ENCODE measurements around the gene GREB1L.

Gene GREB1L

GRCh38 chr18:21452796-21453510 lies 210.9 kb downstream of the GREB1L start:
- DNase-seq = no peak

DNA sequence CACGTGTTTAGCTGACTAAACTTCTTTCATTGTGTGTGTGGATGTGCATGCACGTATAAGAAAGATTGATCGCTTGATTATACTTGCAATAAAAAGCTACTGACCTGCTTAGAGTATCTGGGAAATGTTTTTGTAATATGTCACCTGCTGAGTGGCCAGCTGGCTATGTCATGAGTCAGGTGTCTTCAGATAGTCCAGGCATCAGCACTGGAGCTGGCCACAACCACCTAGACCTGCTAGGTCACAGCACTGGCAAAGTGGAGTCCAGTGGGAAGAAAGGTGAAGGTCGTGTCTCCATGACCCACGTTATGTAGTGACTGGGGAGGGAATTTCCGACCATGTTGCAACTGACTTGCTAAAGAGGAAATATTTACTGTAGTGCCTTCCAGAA lies 211.5 kb downstream of the GREB1L start:
- no peak for DNase-seq

- no peak for DNase-seq
Measured at GRCh38 chr18:21454725-21455124, 212.7 kb downstream of the GREB1L start.

DNA sequence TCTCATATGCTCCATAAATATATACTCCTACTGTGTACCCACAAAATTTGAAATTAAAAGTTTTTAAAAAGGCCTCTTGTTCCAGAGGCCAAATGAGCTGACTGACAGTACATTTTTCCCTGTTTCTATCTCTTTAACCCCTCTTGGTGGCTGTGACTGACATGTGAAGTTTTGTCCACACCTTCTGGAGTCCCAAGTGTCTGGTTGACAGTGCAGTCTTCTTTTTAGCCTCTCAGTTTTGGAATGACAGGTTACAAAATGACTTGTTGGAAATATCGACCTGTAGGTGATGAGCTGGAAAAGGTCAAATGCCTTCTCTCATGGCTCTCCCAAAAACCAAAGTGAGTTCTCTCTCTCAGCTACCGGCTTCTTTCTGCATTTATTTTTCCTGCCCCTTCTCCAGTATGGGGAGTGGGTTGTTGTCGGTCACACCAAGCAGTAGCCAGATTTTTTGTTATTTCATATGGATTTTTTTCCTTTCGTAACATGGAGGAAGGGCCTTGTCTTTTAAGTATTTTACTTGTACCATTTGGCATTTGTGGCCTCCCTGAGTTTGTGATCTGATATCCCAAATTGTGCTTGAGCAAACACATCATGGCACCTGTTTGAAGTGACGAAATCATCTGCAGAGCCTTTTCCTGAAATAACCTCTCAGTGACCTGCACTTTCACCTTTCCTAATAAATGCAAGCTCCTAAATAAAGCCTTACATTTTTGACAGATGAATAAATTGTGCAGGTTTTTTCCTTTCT lies 214.6 kb downstream of the GREB1L start:
- no peak for DNase-seq

DNA sequence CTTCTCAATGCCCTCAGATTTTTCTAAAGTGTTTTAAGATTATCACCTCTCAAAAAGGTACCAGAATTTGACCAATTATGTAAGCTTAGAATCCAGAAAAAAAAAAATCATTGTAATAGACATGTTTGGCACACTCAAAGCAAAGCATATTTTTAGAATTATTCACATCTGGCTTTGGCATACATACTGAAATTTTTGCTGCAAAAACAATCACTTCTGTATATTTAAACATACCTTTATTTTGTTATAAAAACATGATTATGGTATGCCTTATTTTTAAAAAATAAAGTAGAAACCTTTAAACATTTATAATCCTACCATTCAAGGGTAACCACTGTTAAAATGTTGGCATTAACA lies 215.1 kb downstream of the GREB1L start:
- DNase-seq = no peak

DNA sequence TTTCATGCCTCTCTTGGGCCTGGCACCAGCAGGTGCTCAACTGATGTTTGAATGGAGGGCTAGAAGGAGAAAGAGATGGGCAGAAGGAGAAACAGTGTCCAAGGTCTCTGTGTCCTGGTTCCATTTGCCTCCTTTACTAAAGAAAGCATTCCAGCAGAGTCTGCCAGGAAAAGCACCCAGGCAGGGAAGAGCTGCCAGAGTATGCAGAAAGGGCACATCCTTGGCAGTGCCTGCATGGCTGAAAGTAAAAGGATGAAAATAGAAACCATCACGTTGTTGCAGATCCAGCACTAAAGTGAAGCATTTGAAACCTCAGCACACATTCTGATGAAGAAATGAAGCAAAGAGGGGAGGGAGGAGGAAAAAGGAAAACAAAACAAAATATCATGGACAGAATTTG lies 216.3 kb downstream of the GREB1L start:
- DNase-seq = no peak

DNA sequence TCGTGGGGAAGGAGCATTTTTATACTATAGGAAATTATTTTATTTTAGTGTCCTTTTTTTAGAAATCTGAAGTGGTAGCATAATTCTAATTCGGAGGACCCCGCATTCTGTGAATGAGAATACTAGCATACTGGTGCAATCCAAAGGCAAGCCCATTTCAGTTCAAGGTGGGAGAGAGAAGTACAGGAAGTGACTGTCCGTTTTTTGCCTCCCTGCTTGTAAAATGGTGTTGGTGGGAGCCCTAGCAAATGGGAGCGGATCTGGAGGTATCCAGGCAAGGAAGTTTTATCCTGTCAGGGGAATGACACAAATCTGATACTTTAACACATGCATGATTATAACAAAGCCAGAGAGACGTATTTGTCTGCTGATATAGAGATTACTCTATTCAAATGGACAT lies 216.8 kb downstream of the GREB1L start:
- DNase-seq = no peak

- no peak for DNase-seq
Measured at GRCh38 chr18:21459706-21460286, 217.8 kb downstream of the GREB1L start.

DNA sequence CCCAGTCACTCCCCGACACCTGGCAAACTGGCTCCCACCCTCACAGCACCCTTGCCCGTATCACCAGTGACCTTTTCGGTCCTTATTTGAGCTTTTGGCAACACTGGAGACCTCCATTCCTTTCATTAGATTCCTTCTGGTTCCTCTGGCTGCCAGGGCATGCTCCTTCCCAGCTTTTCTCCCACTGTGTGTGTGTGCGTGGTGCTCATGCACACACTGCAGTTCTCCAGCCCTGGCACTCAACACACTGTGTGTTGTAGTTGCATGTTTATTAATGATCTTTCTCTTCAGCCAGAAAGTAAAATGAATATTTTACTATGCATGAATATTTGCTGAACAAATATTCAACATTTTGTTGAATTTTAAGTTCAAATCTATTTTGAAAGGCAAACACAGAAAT lies 219.4 kb downstream of the GREB1L start:
- no peak for DNase-seq

GRCh38 chr18:21463718-21464117 lies 221.7 kb downstream of the GREB1L start:
- DNase-seq = no peak

DNA sequence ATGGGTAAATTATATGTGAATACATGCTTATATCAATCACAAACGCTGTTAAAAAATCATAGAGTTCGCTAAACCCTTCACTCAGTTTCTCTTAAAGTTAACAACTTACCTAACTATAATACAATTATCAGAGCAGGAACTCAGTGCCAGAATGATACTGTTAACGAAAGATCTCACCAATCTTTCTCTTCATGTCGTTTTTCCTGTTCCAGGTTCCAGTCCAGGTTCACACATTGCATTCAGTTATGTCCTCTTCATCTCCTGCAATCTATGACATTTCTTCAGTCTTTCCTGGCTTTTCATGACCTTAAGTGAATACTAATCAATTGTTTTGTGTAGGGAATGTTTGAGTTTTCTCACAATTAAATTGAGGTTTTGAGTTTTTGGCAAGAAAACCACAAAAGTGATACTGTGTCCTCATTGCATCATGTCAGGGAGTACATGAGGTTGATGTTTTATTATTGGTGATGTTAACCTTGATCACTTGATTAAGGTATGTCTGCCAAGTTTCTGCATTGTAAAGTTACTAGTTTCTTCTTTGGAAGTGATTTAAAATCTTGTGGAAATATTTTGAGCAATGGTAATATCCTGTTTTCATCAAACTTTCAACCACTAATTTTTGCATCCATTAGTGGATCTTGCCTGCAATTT lies 226.6 kb downstream of the GREB1L start:
- no peak for DNase-seq

DNA sequence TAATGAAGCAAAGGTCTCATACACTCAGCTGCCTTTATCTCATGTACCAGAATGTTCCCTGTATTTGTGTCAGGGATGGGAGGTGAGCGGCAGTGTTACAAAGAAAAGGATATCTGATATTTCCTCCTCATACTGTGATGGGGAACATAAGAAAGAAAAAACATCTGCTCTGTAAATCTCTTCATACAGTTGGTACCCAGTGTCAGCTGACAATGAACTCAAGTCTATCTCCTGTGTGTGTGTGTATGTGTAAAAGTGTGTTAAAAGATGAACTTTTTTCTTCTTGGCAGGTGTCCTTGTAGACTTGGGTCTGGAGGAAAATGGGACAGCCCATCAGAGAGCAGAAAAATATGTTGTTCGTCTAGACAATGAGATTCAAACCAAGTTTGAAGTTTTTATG lies 230.7 kb downstream of the GREB1L start:
- no peak for DNase-seq

GRCh38 chr18:21474621-21475020 lies 232.6 kb downstream of the GREB1L start:
- DNase-seq = no peak

DNA sequence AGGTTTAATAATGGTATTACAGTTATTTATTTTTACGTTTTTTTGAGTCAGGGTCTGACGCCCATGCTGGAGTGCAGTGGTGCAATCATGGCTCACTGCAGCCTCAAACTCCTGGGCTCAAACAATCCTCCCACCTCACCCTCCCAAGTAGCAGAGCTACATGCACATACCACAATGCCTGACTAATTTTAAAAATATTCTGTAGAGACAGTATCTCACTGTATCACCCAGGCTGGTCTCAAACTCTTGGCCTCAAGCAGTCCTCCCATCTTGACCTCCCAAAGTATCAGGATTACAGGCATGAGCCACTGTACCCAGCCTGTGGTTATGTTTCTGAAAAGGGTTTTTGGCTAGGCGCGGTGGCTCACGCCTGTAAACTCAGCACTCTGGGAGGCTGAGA lies 237.7 kb downstream of the GREB1L start:
- no peak for DNase-seq

DNA sequence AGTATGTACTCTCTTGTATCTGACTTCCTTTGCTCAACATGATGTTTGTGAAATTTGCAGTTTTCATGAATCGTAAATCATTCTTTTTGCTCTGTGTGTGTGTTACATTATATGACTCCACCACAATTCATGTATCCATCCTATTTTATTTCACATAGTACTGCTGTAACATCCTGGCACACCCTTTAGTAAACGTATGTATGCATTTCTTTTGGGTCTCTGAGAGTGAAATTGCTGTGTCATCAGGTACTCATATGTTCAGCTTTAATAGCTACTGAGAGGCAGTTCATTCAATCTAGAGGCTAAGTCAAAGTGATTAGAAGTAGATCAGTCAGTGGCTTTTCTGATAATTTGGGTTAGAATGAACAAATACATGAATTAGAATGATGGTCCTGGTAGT lies 239.7 kb downstream of the GREB1L start:
- no peak for DNase-seq

DNA sequence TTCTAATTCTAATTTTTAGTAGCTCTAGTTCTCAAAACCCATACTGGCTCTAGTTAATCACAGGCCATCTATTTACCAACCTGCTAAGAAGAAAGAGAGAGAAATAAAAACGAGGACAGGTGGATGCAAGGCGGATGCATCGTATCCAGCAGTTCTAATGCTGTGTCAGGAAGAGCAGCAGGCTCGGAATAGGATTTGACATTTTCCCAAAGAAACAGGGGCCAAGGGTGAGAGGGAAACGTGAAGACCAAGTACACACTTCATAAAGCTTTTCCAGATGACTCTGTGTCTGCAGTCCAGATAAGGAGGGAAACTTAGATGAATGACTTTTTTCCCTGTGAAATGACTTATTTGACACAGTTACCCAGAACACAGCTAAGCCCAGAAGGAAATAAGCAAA lies 241.0 kb downstream of the GREB1L start:
- no peak for DNase-seq

DNA sequence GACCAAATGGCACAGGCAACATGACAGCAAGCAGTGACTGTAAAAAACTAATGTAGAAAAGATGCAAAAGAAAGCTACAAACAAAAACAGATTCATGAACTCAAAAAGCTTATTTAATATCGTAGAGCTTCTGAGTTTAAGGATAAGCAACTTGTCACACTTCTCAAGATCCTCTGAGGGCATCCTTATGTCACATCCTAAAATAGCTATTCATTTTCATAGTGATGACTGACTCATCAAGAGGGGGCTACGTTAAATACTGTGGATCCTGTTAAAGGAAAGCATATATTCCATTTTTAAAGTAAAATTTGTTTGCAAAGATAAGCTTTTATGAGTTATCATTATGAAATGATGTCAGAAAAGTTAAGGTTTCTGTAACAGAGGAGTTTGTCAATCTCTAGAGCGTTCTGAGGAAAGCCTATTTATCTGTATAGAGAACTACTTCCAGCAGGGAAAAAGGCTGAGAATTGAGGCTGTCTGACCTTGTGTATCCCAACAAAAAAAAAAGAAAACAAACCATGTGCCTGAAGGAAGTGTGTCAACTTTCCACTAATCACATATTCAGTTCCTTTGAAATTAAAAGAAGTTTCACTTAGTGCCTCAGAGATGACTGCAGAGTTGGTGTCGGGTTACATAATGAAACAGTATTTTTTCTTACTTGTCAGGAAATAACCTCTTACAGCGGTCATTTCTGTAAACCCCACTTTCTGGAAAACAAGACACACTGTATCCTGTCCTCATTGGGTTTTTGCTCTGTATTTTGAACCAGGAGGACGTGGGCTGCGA lies 243.0 kb downstream of the GREB1L start:
- DNase-seq = no peak

DNA sequence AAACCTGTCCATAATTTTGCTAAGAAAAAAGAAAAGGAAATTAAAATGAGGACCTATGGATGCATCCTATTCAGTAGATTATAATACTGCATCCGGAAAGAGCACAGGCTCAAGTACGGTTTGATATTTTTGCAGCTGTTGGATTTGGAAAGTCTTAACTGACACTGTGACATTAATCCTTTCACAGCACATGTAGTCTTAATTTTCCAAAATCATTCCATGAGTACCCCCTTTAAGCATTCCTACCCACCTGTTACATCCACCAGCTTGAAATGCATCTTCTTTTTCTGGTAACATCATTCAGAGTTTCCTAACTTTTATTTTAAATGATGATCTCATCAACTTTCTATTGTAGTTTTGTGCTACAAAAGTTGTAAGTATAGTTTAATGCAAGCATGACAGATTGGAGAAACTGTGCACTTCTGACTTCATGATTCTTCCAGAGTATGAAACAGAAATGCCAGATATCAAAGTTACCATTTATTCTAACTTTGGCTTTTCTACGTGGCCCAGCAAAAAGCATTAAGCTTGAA lies 244.9 kb downstream of the GREB1L start:
- DNase-seq = no peak

DNA sequence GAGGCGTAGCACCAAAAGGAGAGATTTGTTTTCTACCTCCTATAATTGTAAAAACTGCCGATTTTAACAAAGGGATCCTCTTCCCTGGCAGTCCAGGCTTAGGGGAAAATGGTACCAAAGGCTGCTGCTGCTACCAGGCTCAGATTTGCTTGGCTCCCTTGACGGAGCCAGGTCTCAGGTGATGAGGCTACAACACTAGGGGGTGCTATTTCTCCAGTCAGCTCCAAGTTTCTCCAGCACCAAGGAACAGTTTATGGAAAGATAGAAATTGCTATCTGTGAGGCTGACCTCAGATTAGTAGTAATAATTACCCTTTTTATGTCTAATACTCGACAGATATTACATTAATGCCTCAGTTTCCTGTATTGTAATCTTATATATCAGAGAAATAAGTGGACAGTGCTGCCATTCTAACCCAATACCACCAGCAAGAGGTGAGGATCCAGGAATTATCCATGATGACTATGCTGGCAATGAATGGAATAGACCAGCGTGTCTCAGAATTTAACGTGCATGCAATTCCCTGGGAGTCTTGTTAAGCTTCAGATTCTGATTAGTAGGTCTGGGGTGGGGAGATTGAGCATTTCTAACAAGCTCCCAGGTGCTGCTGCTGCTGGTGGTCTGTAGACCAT lies 247.2 kb downstream of the GREB1L start:
- DNase-seq = peak in 1 of 2 experiments; percentile 67

GRCh38 chr18:21489919-21490495 lies 248.0 kb downstream of the GREB1L start:
- DNase-seq = no peak

GRCh38 chr18:21490748-21491147 lies 248.7 kb downstream of the GREB1L start:
- DNase-seq = no peak

DNA sequence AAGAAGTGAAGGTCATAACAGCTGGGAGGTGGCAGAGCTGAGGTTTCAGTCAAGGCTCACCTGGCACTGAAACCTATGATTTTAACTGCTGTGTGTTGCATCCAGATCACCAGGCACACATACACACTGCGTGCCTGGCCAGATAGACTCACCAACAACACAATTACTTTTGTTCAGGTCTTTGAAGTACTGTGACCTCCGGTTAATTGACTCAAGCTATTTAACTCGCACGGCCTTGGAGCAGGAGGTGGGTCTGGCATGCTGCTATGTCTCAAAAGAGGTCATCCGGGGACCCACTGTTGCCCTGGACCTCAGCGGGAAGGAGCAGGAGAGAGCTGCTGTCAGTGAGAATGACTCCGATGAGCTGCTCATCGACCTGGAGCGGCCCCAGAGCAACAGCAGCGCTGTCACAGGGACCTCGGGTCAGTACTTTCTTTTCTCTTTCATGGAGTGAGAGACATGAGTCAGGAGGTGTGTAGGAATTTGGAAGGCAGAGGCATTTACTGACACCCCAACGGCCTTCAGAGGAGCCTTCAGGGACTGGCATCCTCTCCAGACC lies 254.3 kb downstream of the GREB1L start:
- no peak for DNase-seq
